ENCODE measurements around the gene TRIM71.

Gene TRIM71

GRCh38 chr3:32869513-32870047 is 51.8 kb downstream of the TRIM71 start:
- DNase-seq: no peak

- no peak for DNase-seq
Measured at GRCh38 chr3:32870373-32871095, 52.7 kb downstream of the TRIM71 start.

- no peak for DNase-seq
Measured at GRCh38 chr3:32871273-32871672, 53.5 kb downstream of the TRIM71 start.

GRCh38 chr3:32872487-32873382 is 54.9 kb downstream of the TRIM71 start:
- DNase-seq: no peak

- DNase-seq: no peak
Measured at GRCh38 chr3:32873531-32874130, 55.8 kb downstream of the TRIM71 start.

- no peak for DNase-seq
Measured at GRCh38 chr3:32876920-32877319, 59.1 kb downstream of the TRIM71 start.

- DNase-seq: no peak
Measured at GRCh38 chr3:32877598-32877997, 59.8 kb downstream of the TRIM71 start.

GRCh38 chr3:32880225-32880624 is 62.4 kb downstream of the TRIM71 start:
- no peak for DNase-seq

- no peak for DNase-seq
Measured at GRCh38 chr3:32881624-32882023, 63.8 kb downstream of the TRIM71 start.

- no peak for DNase-seq
Measured at GRCh38 chr3:32882189-32882588, 64.4 kb downstream of the TRIM71 start.

GRCh38 chr3:32882603-32883025 is 64.8 kb downstream of the TRIM71 start:
- no peak for DNase-seq

- DNase-seq: no peak
Measured at GRCh38 chr3:32883817-32884216, 66.0 kb downstream of the TRIM71 start.

GRCh38 chr3:32884591-32884990 is 66.8 kb downstream of the TRIM71 start:
- DNase-seq: no peak

GRCh38 chr3:32885283-32885901 is 67.6 kb downstream of the TRIM71 start:
- no peak for DNase-seq

- DNase-seq: no peak
Measured at GRCh38 chr3:32886296-32886695, 68.5 kb downstream of the TRIM71 start.

GRCh38 chr3:32886911-32887310 is 69.1 kb downstream of the TRIM71 start:
- no peak for DNase-seq

- DNase-seq: no peak
Measured at GRCh38 chr3:32888739-32889138, 70.9 kb downstream of the TRIM71 start.

GRCh38 chr3:32890420-32891276 is 72.9 kb downstream of the TRIM71 start:
- no peak for DNase-seq

GRCh38 chr3:32891365-32891764 is 73.6 kb downstream of the TRIM71 start:
- no peak for DNase-seq

GRCh38 chr3:32892625-32893598 is 75.1 kb downstream of the TRIM71 start:
- no peak for DNase-seq

GRCh38 chr3:32894977-32895376 is 77.2 kb downstream of the TRIM71 start:
- DNase-seq: no peak

All from activated T-cell treated with anti-CD3 and anti-CD28 coated beads, Interleukin-2, amount 50 U/mL, for 1 hour (primary cell).